Measurements from ENCODE around the gene COL27A1.

- TF ChIP-seq CTCF (IDR thresholded peaks at IDR 0.05; ENCODE audit: insufficient read depth, low read length), result no peak
- no peak for TF ChIP-seq SPI1 (IDR thresholded peaks at IDR 0.05; ENCODE audit: borderline replicate concordance, low read depth)
- no peak for TF ChIP-seq POLR2AphosphoS5 (IDR thresholded peaks at IDR 0.05; ENCODE audit: low read depth)
- TF ChIP-seq GABPA (IDR thresholded peaks at IDR 0.05; ENCODE audit: low read depth), result no peak
These were observed 23.4 kb upstream of the COL27A1 start for GRCh38 chr9:114131808-114132549.
